KOPT-K1 (cell line): Measurements from ENCODE around the gene SSNA1.

Experiments used
- H3K27ac ChIP-seq: fragments of 200-600 bp; sonication (generic); 2 replicates; pipeline ENCODE4 v1.5.1; 2016; ENCODE audit warnings: antibody characterized with exemption, mild to moderate bottlenecking, low read depth, low read length; ENCODE audit not compliant: poor library complexity, severe bottlenecking
- H3K36me3 ChIP-seq: fragments of 200-600 bp; sonication (generic); 2 replicates; pipeline ENCODE4 v1.5.1; 2017; ENCODE audit warnings: antibody characterized with exemption, mild to moderate bottlenecking, low read length, moderate library complexity; ENCODE audit not compliant: insufficient read depth
- H3K9me3 ChIP-seq: fragments of 200-600 bp; sonication (generic); 2 replicates; pipeline ENCODE4 v1.5.1; 2017; ENCODE audit warnings: antibody characterized with exemption, low read length, mild to moderate bottlenecking; ENCODE audit not compliant: insufficient read depth, poor library complexity, severe bottlenecking

The SSNA1 gene

GRCh38 chr9:137213160-137214060 is 24.9 kb downstream of the SSNA1 start:
- Histone ChIP-seq H3K36me3 (peaks cover 84% of the 10 kb centered on the region), H3K9me3 (no peaks in the 10 kb centered on the region), H3K27ac (no peak overlapping the region)

GRCh38 chr9:137214620-137215019 is 26.1 kb downstream of the SSNA1 start:
- Histone ChIP-seq H3K27ac (no peak overlapping the region), H3K36me3 (peaks cover 79% of the 10 kb centered on the region), H3K9me3 (no peaks in the 10 kb centered on the region)

- H3K27ac ChIP-seq: no peak overlapping the region
- H3K9me3 ChIP-seq: no peaks in the 10 kb centered on the region
- peaks cover 72% of the 10 kb centered on the region; the same call in 1 of the 2 replicates for H3K36me3 ChIP-seq
Measured at GRCh38 chr9:137215196-137215986, 26.9 kb downstream of the SSNA1 start.

GRCh38 chr9:137216188-137216965 is 27.9 kb downstream of the SSNA1 start:
- Histone ChIP-seq H3K27ac (no peak overlapping the region), H3K9me3 (no peaks in the 10 kb centered on the region), H3K36me3 (peaks cover 63% of the 10 kb centered on the region; the same call in 1 of the 2 replicates)

- Histone ChIP-seq H3K36me3 (peaks cover 58% of the 10 kb centered on the region; the same call in 1 of the 2 replicates), H3K9me3 (no peaks in the 10 kb centered on the region), H3K27ac (no peak overlapping the region)
Measured at GRCh38 chr9:137217276-137218211, 29.1 kb downstream of the SSNA1 start.

- H3K9me3 ChIP-seq: no peaks in the 10 kb centered on the region
- no peak overlapping the region for H3K27ac ChIP-seq
- H3K36me3 ChIP-seq: peaks cover 51% of the 10 kb centered on the region; the same call in 1 of the 2 replicates
Measured at GRCh38 chr9:137218212-137218753, 29.8 kb downstream of the SSNA1 start.

- H3K27ac ChIP-seq: no peak overlapping the region
- peaks cover 45% of the 10 kb centered on the region; the same call in 1 of the 2 replicates for H3K36me3 ChIP-seq
- no peaks in the 10 kb centered on the region for H3K9me3 ChIP-seq
Measured at GRCh38 chr9:137218754-137219271, 30.3 kb downstream of the SSNA1 start.

- H3K36me3 ChIP-seq: peaks cover 36% of the 10 kb centered on the region; the same call in 1 of the 2 replicates
- H3K9me3 ChIP-seq: no peaks in the 10 kb centered on the region
- H3K27ac ChIP-seq: no peak overlapping the region
Measured at GRCh38 chr9:137219757-137220316, 31.4 kb downstream of the SSNA1 start.

- peaks cover 29% of the 10 kb centered on the region; the same call in 1 of the 2 replicates for H3K36me3 ChIP-seq
- no peak overlapping the region for H3K27ac ChIP-seq
- no peaks in the 10 kb centered on the region for H3K9me3 ChIP-seq
Measured at GRCh38 chr9:137220317-137221094, 32.0 kb downstream of the SSNA1 start.

- Histone ChIP-seq H3K27ac (no peak overlapping the region), H3K36me3 (peaks cover 23% of the 10 kb centered on the region; the same call in 1 of the 2 replicates), H3K9me3 (no peaks in the 10 kb centered on the region)
Measured at GRCh38 chr9:137221095-137221505, 32.6 kb downstream of the SSNA1 start.

GRCh38 chr9:137221506-137222111 is 33.1 kb downstream of the SSNA1 start:
- Histone ChIP-seq H3K27ac (no peak overlapping the region), H3K36me3 (peaks cover 18% of the 10 kb centered on the region; the same call in 1 of the 2 replicates), H3K9me3 (no peaks in the 10 kb centered on the region)
